Thymus (tissue), 11 donors: Measurements from ENCODE around the gene LSM4. TPM values are rescaled to one million over a fixed set of nuclear protein-coding genes. Genes with fewer than 3 reads are reported as not detected.

Source experiments
- DNase-seq, 9 donors: peaks; one replicate each; pipeline ENCODE4 v3.0.0-alpha.2; 2013; ENCODE audit warnings: low spot score in 9 of 9, low read depth in 6 of 9, missing footprints in 1 of 9
- H3K27ac ChIP-seq, 2 donors: one replicate each; pipeline ENCODE4 v1.5.1; 2013; ENCODE audit warnings: control low read depth in 1 of 2, low read depth in 1 of 2, low read length in 1 of 2, mild to moderate bottlenecking in 1 of 2, moderate library complexity in 1 of 2
- H3K27me3 ChIP-seq, 2 donors: one replicate each; pipeline ENCODE4 v1.5.1; 2013; ENCODE audit warnings: low read length in 1 of 2; ENCODE audit not compliant: control insufficient read depth in 2 of 2, insufficient read depth in 1 of 2
- H3K36me3 ChIP-seq, 2 donors: one replicate each; pipeline ENCODE4 v1.5.1; 2013; ENCODE audit warnings: low read length in 1 of 2, mild to moderate bottlenecking in 1 of 2, moderate library complexity in 1 of 2; ENCODE audit not compliant: control insufficient read depth in 2 of 2, insufficient read depth in 2 of 2
- H3K4me1 ChIP-seq, 2 donors: one replicate each; pipeline ENCODE4 v1.5.1; 2013; ENCODE audit warnings: low read length in 2 of 2; ENCODE audit not compliant: control insufficient read depth in 2 of 2, insufficient read depth in 2 of 2
- H3K4me3 ChIP-seq, 2 donors: one replicate each; pipeline ENCODE4 v1.5.1; 2013; ENCODE audit warnings: low read length in 2 of 2, control low read depth in 1 of 2, mild to moderate bottlenecking in 1 of 2
- H3K9me3 ChIP-seq, 2 donors: one replicate each; pipeline ENCODE4 v1.5.1; 2013; ENCODE audit warnings: low read length in 1 of 2, mild to moderate bottlenecking in 1 of 2; ENCODE audit not compliant: control insufficient read depth in 2 of 2, insufficient read depth in 1 of 2
- WGBS: extraction: QIAGEN DNeasy Blood & Tissue Kit; methylation state at CpG from one replicate; pipeline ENCODE4 v1.1.7; 2013; 5-methylcytosine and 5-hydroxymethylcytosine counted together
- polyA plus RNA-seq: library from polyadenylated mRNA; stranded (reverse); fragments of 200-250 nt; gene quantifications from one replicate; pipeline ENCODE4 v1.2.3, GENCODE V29; 2013
- total RNA-seq: library from RNA; stranded (reverse); fragments of 120-200 nt; gene quantifications from one replicate; pipeline ENCODE4 v1.2.4, GENCODE V29; 2013
- donor health status: healthy.

LSM4 gene
- total and polyA plus RNA-seq, 2 donors: 147 to 190 TPM

GRCh38 chr19:18286973-18287635 lies 35.8 kb downstream of the LSM4 start:
- peaks cover 13 to 65% of the 10 kb centered on the region in 2 donors for H3K4me1 ChIP-seq
- WGBS: 97% methylated on average over 21 of the region's 21 CpGs
- DNase-seq: no peak
- no peak overlapping the region for H3K4me3 ChIP-seq
- H3K27me3 ChIP-seq: peaks cover 0 to 4% of the 10 kb centered on the region in 2 donors
- peaks cover 0 to 8% of the 10 kb centered on the region in 2 donors for H3K9me3 ChIP-seq
- no peaks in the 10 kb centered on the region for H3K36me3 ChIP-seq
- H3K27ac ChIP-seq: peak overlapping the region in 1 of 2 donors; percentile 27

- Histone ChIP-seq H3K27ac (peak overlapping the region; percentile 77 to 89), H3K36me3 (no peaks in the 10 kb centered on the region), H3K4me1 (peaks cover 6 to 46% of the 10 kb centered on the region in 2 donors), H3K9me3 (peaks cover 0 to 8% of the 10 kb centered on the region in 2 donors), H3K4me3 (no peak overlapping the region), H3K27me3 (no peaks in the 10 kb centered on the region)
- no peak for DNase-seq
- WGBS: 78% methylated on average over 12 of the region's 12 CpGs
These were observed 38.0 kb downstream of the LSM4 start for GRCh38 chr19:18284712-18285360.

GRCh38 chr19:18283338-18283737 lies 39.5 kb downstream of the LSM4 start:
- Histone ChIP-seq H3K9me3 (peaks cover 0 to 8% of the 10 kb centered on the region in 2 donors), H3K36me3 (peaks cover 6 to 9% of the 10 kb centered on the region in 2 donors), H3K4me1 (peaks cover 9 to 45% of the 10 kb centered on the region in 2 donors), H3K4me3 (no peak overlapping the region), H3K27ac (no peak overlapping the region), H3K27me3 (no peaks in the 10 kb centered on the region)
- WGBS: 97% methylated on average over 5 of the region's 5 CpGs
- DNase-seq: no peak

GRCh38 chr19:18282788-18283141 lies 40.1 kb downstream of the LSM4 start:
- Histone ChIP-seq H3K4me3 (peak overlapping the region in 1 of 2 donors; percentile 62), H3K36me3 (peaks cover 12 to 15% of the 10 kb centered on the region in 2 donors), H3K27ac (peak overlapping the region; percentile 97 to 99), H3K27me3 (no peaks in the 10 kb centered on the region), H3K9me3 (peaks cover 0 to 8% of the 10 kb centered on the region in 2 donors), H3K4me1 (peaks cover 9 to 45% of the 10 kb centered on the region in 2 donors)
- WGBS: 84% methylated on average over 4 of the region's 4 CpGs
- DNase-seq: peak in 2 of 9 donors; percentile 14 to 38

GRCh38 chr19:18282021-18282787 lies 40.7 kb downstream of the LSM4 start:
- 8% methylated on average over 27 of the region's 27 CpGs for WGBS

GRCh38 chr19:18281082-18282020 lies 41.5 kb downstream of the LSM4 start, which contains the start of gene JUND:
JUND (minus strand) TSS chr19:18281622; CDS start chr19:18281484, 138 bp downstream.
- H3K36me3 ChIP-seq: peaks cover 12 to 15% of the 10 kb centered on the region in 2 donors
- WGBS: under 1% methylated on average over 138 of the region's 138 CpGs
- H3K27me3 ChIP-seq: no peaks in the 10 kb centered on the region
- H3K27ac ChIP-seq: peak within 1 kb of the TSS; percentile 97 to 100
- peak within 1 kb of the TSS; percentile 65 for H3K4me3 ChIP-seq
- DNase-seq: peak; percentile 83 to 99 (median 96)
- H3K9me3 ChIP-seq: peaks cover 0 to 3% of the 10 kb centered on the region in 2 donors
- peaks cover 9 to 39% of the 10 kb centered on the region in 2 donors for H3K4me1 ChIP-seq

More at GRCh38 chr19:18282021-18282787, 40.7 kb downstream of the LSM4 start:
- no peaks in the 10 kb centered on the region for H3K27me3 ChIP-seq
- H3K4me3 ChIP-seq: peak overlapping the region; percentile 62 to 65
- peaks cover 9 to 44% of the 10 kb centered on the region in 2 donors for H3K4me1 ChIP-seq
- H3K36me3 ChIP-seq: peaks cover 12 to 15% of the 10 kb centered on the region in 2 donors
- DNase-seq: no peak
- H3K27ac ChIP-seq: peak overlapping the region; percentile 97 to 99
- H3K9me3 ChIP-seq: peaks cover 0 to 7% of the 10 kb centered on the region in 2 donors

GRCh38 chr19:18280247-18281081 lies 42.4 kb downstream of the LSM4 start:
- Histone ChIP-seq H3K4me3 (peak overlapping the region; percentile 57 to 65), H3K4me1 (peaks cover 9 to 44% of the 10 kb centered on the region in 2 donors), H3K36me3 (peaks cover 19 to 24% of the 10 kb centered on the region in 2 donors), H3K27ac (peak overlapping the region; percentile 93 to 100), H3K27me3 (no peaks in the 10 kb centered on the region), H3K9me3 (peaks cover 0 to 3% of the 10 kb centered on the region in 2 donors)
- WGBS: under 1% methylated on average over 111 of the region's 111 CpGs
- DNase-seq: peak in 8 of 9 donors; percentile 77 to 95 (median 88)
